Keratinocyte (primary cell): ENCODE measurements around the gene ZNF543. TPM values are rescaled to one million over a fixed set of nuclear protein-coding genes. Genes with fewer than 3 reads are reported as not detected.
"Not testable (repeated sequence)": the region's sequence is repeated elsewhere in the genome, so short reads cannot be mapped to it uniquely, and the experiment has no call there.

Experiments
- DNase-seq: peaks from one replicate; pipeline ENCODE4 v3.0.0-alpha.2; 2011; ENCODE audit warnings: low read depth, missing footprints, low spot score
- FAIRE-seq: peaks from 2 replicates; lab custom pipeline; 2011; peaks lifted over from hg19 to GRCh38; lab: Jason Lieb, UNC
- H2AFZ ChIP-seq: 2 replicates; pipeline ENCODE4 v1.6.0; 2012; ENCODE audit warnings: low read length, control low read depth, inconsistent platforms; ENCODE audit not compliant: control insufficient read depth
- H3K27ac ChIP-seq: 2 replicates; pipeline ENCODE4 v1.5.1; 2011; ENCODE audit warnings: low read length; ENCODE audit not compliant: control insufficient read depth, insufficient read depth
- H3K27me3 ChIP-seq: 3 replicates; pipeline ENCODE4 v1.6.0; 2011; ENCODE audit warnings: low read length; ENCODE audit not compliant: control insufficient read depth, insufficient read depth; ENCODE audit errors: extremely low read depth
- H3K36me3 ChIP-seq, 2 experiments: 2 replicates in 1 of 2; 3 replicates in 1 of 2; pipeline ENCODE4 v1.5.1; 2011; ENCODE audit warnings: low read length in 2 of 2, mild to moderate bottlenecking in 1 of 2; ENCODE audit not compliant: control insufficient read depth in 2 of 2, insufficient read depth in 2 of 2; ENCODE audit errors: extremely low read depth in 1 of 2
- H3K4me1 ChIP-seq: 3 replicates; pipeline ENCODE4 v1.5.1; 2011; ENCODE audit warnings: low read length; ENCODE audit not compliant: control insufficient read depth, insufficient read depth; ENCODE audit errors: extremely low read depth
- H3K4me2 ChIP-seq: 3 replicates; pipeline ENCODE4 v1.6.0; 2011; ENCODE audit warnings: low read depth, low read length; ENCODE audit not compliant: control insufficient read depth, insufficient read depth; ENCODE audit errors: extremely low read depth
- H3K4me3 ChIP-seq, 3 experiments: fragments of 200-600 bp in 1 of 3; sonication (generic) in 1 of 3; 2 replicates in 2 of 3; 3 replicates in 1 of 3; pipeline ENCODE4 v1.5.1; 2011 to 2016; ENCODE audit warnings: low read length in 3 of 3, mild to moderate bottlenecking in 3 of 3, control low read depth in 2 of 3, inconsistent platforms in 1 of 3, low read depth in 1 of 3, mixed read lengths in 1 of 3, mixed run types in 1 of 3, moderate library complexity in 1 of 3; ENCODE audit not compliant: control insufficient read depth in 2 of 3, insufficient read depth in 2 of 3; ENCODE audit errors: extremely low read depth in 1 of 3
- H3K79me2 ChIP-seq: 2 replicates; pipeline ENCODE4 v1.6.0; 2012; ENCODE audit warnings: low read length; ENCODE audit not compliant: control insufficient read depth, insufficient read depth
- H3K9ac ChIP-seq: 3 replicates; pipeline ENCODE4 v1.6.0; 2011; ENCODE audit warnings: low read length; ENCODE audit not compliant: control insufficient read depth, insufficient read depth; ENCODE audit errors: extremely low read depth
- H3K9me1 ChIP-seq: 3 replicates; pipeline ENCODE4 v1.6.0; 2011; ENCODE audit warnings: low read length; ENCODE audit not compliant: control insufficient read depth, insufficient read depth; ENCODE audit errors: extremely low read depth
- H3K9me3 ChIP-seq: 2 replicates; pipeline ENCODE4 v1.5.1; 2012; ENCODE audit warnings: low read depth, low read length; ENCODE audit not compliant: control insufficient read depth
- H4K20me1 ChIP-seq: 3 replicates; pipeline ENCODE4 v1.6.0; 2011; ENCODE audit warnings: low read length; ENCODE audit not compliant: control insufficient read depth, insufficient read depth; ENCODE audit errors: extremely low read depth
- EZH2 ChIP-seq: IDR thresholded peaks from one replicate; pipeline ENCODE4 v1.6.1; 2012; ENCODE audit warnings: inconsistent platforms, mild to moderate bottlenecking, low read length, moderate library complexity
- dilution Hi-C: fragments of 300-500 bp; cut with MboI; formaldehyde crosslinking; loops from one replicate; pipeline ENCODE4 v1.7.0; 2020; ENCODE audit warnings: low sequenced_read_pairs; ENCODE audit not compliant: extremely low pct_ligation_motif_present
- polyA plus RNA-seq, 5 experiments: library from polyadenylated mRNA; depleted of rRNA in 3 of 5; stranded (reverse) in 3 of 5; stranded (forward) in 1 of 5; unstranded in 1 of 5; fragments of >200 nt; gene quantifications; 1 replicate in 1 of 5; 2 replicates in 3 of 5; 3 replicates in 1 of 5; pipeline versions ENCODE4 v1.2.1 to v1.2.3, GENCODE V29; 2011 to 2012; ENCODE audit warnings: missing spikeins in 2 of 5, low read depth in 1 of 5, low replicate concordance in 1 of 5
- TF ChIP-seq, protein P1 (sequence below), 3 experiments: IDR thresholded peaks in 1 of 3; conservative IDR thresholded peaks in 1 of 3; optimal IDR thresholded peaks in 1 of 3; 2 replicates in 2 of 3; 3 replicates in 1 of 3; pipeline versions ENCODE3 to v1.5.1; 2011; ENCODE audit warnings: low read length in 3 of 3, mild to moderate bottlenecking in 3 of 3, moderate library complexity in 2 of 3, control low read depth in 1 of 3, inconsistent platforms in 1 of 3; ENCODE audit not compliant: insufficient read depth in 2 of 3; ENCODE audit errors: extremely low read depth in 1 of 3

The ZNF543 gene
- polyA plus RNA-seq, 1 donor (not counting 4 experiments of a cell fraction or from before 2014, with no cell fraction given) = 2.5 TPM

GRCh38 chr19:57366776-57367175 is 46.5 kb downstream of the ZNF543 start:
- dilution Hi-C loops = no loop called here
- Histone ChIP-seq H3K4me1 (peaks cover 6% of the 10 kb centered on the region), H3K79me2 (peaks cover 16% of the 10 kb centered on the region), H3K9me3 (no peaks in the 10 kb centered on the region), H4K20me1 (no peaks in the 10 kb centered on the region), H3K4me2 (no peak overlapping the region), H3K9ac (no peak overlapping the region), H3K36me3 (peaks cover under 1 to 2% of the 10 kb centered on the region in 2 experiments), H3K9me1 (no peaks in the 10 kb centered on the region), H2AFZ (no peak overlapping the region), H3K27me3 (no peaks in the 10 kb centered on the region), H3K4me3 (no peak overlapping the region), H3K27ac (no peak overlapping the region)
- FAIRE-seq (no peak), DNase-seq (no peak)
- TF ChIP-seq, protein P1, sequence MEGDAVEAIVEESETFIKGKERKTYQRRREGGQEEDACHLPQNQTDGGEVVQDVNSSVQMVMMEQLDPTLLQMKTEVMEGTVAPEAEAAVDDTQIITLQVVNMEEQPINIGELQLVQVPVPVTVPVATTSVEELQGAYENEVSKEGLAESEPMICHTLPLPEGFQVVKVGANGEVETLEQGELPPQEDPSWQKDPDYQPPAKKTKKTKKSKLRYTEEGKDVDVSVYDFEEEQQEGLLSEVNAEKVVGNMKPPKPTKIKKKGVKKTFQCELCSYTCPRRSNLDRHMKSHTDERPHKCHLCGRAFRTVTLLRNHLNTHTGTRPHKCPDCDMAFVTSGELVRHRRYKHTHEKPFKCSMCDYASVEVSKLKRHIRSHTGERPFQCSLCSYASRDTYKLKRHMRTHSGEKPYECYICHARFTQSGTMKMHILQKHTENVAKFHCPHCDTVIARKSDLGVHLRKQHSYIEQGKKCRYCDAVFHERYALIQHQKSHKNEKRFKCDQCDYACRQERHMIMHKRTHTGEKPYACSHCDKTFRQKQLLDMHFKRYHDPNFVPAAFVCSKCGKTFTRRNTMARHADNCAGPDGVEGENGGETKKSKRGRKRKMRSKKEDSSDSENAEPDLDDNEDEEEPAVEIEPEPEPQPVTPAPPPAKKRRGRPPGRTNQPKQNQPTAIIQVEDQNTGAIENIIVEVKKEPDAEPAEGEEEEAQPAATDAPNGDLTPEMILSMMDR (optimal IDR thresholded peaks at IDR 0.05 in 1 of 3, IDR thresholded peaks at IDR 0.05 in 1 of 3, conservative IDR thresholded peaks at IDR 0.05 in 1 of 3; ENCODE audit: extremely low read depth in 1 of 3, insufficient read depth in 2 of 3, low read length in 3 of 3) = no peak
- TF ChIP-seq EZH2 = no peak

DNA sequence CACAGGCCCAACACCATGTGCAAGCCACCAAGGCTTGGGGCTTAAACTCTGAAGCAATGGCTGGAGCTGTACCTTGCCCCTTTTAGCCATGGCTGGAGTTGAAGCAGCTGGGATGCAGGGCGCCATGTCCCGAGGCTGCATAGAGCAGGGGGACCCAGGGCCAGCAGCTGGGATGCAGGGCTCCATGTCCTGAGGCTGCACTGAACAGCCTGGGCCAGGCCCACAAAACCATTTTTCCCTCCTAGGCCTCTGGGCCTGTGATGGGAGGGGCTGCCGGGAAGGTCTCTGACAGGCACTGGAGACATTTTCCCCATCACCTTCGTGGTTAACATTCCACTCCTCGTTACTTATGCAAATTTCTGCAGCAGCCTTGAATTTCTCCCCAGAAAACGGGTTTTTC is 53.9 kb downstream of the ZNF543 start:
- no peaks in the 10 kb centered on the region for H3K27me3 ChIP-seq
- no peak overlapping the region for H3K4me3 ChIP-seq
- no peak overlapping the region for H2AFZ ChIP-seq
- H3K9ac ChIP-seq = no peak overlapping the region
- no peaks in the 10 kb centered on the region for H3K9me1 ChIP-seq
- H3K4me2 ChIP-seq = no peak overlapping the region
- DNase-seq (no peak), FAIRE-seq (no peak)
- dilution Hi-C loops = no loop called here
- no peaks in the 10 kb centered on the region for H3K4me1 ChIP-seq
- H3K79me2 ChIP-seq = no peaks in the 10 kb centered on the region
- H3K9me3 ChIP-seq = peaks cover 15% of the 10 kb centered on the region
- peaks cover 7 to 25% of the 10 kb centered on the region in 2 experiments for H3K36me3 ChIP-seq
- TF ChIP-seq, protein P1 (optimal IDR thresholded peaks at IDR 0.05 in 1 of 3, IDR thresholded peaks at IDR 0.05 in 1 of 3, conservative IDR thresholded peaks at IDR 0.05 in 1 of 3; ENCODE audit: extremely low read depth in 1 of 3, insufficient read depth in 2 of 3, low read length in 3 of 3) = no peak
- no peak for TF ChIP-seq EZH2
- no peaks in the 10 kb centered on the region for H4K20me1 ChIP-seq
- no peak overlapping the region for H3K27ac ChIP-seq

GRCh38 chr19:57374647-57375046 is 54.4 kb downstream of the ZNF543 start:
- H3K79me2 ChIP-seq, H3K9me1 ChIP-seq, H3K4me3 ChIP-seq, H3K4me2 ChIP-seq, H2AFZ ChIP-seq, H3K9ac ChIP-seq, dilution Hi-C loops, H3K4me1 ChIP-seq, FAIRE-seq, H3K27ac ChIP-seq, DNase-seq, H4K20me1 ChIP-seq, H3K27me3 ChIP-seq: not testable (repeated sequence)
- peaks cover 7 to 25% of the 10 kb centered on the region in 2 experiments for H3K36me3 ChIP-seq
- H3K9me3 ChIP-seq = peaks cover 15% of the 10 kb centered on the region
